Activated CD4-positive, alpha-beta T cell treated with anti-CD3 and anti-CD28 coated beads, Interleukin-2, amount 50 U/mL, for 4 hours (primary cell): ENCODE data around the gene CAPZB.
A peak's percentile ranks its signal among the peaks of the same experiment; 100 is the strongest.

Source experiments
- DNase-seq, 2 experiments: peaks; one replicate each; pipeline ENCODE4 v3.0.0-alpha.2; 2020

CAPZB gene

DNA sequence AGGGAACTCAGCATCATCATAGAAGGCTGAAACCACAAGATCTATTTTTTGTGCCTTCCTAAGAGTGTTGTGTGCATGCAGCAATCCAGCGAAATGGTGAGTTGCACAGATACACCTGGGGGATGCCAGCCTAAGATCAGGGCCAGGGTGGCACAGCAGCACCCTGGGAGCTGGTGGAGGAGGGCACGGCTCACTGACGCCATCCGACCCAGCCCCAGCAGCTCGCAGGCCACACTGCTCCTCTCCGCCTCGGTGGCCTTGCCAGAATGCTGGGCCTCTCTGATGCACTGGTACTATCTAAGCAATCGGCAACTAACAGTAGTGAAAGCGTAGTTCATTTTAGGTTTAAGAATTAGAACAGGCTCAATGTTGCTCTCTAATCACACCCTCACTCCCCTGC is 37.8 kb downstream of the CAPZB start:
- no peak for DNase-seq

DNA sequence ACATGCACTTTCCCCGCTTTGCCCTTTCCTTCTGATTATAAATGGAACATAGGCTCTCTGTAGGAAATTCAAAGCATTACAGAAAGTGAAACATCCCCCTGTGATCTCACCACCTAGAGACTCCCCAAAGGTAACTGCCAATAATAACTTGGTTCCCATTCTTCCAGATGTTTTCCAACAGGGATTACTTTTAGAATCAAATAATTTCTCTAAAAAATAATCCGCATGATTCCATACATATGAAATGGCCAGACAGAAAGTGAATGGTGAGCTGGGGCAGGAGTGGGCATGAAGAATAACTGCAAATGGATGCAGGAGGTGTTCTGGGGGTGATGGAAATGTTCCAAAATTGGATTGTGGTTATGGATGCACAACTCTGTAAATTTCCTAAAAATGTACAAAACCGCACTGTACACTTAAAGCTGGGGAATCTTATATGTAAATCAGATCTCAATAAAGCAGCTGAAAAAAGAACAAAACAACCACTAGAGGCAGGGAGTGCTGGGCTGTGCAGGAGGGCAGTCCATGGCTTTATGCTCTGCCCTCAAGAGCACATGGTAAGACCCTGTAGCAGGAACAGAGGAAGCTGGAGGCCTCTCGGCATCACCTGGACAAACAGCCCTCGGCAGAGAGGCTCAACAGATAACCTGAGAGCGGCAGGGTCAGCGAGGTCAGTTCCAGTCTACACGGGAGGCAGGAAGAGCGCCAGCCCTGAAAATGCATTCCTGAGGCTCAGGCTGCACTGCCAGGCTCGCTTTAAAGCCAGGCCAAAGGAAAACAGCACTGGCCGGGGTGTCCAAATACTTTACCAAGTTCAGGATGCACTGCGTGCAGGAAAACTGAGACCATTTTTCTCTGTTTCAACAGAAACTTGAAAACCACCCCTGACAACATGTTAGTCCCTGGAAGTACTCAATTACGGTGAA is 39.7 kb downstream of the CAPZB start:
- DNase-seq = no peak

DNA sequence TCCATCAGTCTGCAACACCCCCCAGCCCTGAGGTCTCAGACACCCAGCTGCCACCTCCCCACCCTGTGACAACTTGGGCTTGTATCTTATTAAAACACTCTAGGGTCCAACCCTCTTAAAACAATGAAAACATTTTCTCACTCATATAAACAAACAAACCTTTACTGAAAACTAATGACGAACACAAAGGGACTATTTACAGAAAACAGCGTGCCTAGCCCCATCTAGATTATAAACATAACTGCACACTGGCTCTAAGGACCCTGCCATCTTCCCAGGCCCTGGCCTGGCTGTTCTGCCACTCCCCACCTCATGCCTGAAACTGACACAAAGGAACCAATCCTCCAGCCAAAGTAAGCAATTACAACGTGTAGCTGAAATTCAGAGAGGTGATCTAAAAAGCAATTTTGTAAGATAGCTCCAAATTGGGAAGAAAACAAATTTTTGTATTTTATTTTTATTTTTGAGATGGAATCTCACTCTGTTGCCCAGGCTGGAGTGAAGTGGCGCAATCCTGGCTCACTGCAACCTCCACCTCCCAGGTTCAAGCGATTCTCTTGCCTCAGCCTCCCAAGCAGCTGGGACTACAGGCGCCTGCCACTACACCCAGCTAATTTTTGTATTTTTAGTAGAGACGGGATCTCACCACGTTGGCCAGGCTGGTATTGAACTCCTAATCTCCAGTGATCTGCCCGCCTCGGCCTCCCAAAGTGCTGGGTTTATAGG is 40.9 kb downstream of the CAPZB start:
- DNase-seq = no peak

DNA sequence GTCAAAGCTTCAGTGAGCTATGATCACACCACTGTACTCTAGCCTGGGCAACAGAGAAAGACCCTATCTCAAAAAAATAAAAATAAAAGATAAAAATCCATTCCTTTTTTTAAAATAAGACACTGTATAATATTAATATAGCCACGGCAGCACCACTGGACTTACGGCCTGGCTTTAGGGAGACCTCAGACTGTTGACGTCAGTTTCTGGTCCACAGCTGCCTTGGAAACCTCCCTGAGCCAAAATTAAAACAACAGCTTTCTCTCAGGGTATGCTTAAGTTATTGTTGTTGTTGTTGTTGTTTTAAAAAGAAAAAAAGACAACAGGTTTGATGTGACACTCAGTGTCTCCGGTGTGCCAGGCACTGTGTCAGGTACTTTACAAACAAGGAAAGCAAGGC is 42.0 kb downstream of the CAPZB start:
- DNase-seq = no peak

DNA sequence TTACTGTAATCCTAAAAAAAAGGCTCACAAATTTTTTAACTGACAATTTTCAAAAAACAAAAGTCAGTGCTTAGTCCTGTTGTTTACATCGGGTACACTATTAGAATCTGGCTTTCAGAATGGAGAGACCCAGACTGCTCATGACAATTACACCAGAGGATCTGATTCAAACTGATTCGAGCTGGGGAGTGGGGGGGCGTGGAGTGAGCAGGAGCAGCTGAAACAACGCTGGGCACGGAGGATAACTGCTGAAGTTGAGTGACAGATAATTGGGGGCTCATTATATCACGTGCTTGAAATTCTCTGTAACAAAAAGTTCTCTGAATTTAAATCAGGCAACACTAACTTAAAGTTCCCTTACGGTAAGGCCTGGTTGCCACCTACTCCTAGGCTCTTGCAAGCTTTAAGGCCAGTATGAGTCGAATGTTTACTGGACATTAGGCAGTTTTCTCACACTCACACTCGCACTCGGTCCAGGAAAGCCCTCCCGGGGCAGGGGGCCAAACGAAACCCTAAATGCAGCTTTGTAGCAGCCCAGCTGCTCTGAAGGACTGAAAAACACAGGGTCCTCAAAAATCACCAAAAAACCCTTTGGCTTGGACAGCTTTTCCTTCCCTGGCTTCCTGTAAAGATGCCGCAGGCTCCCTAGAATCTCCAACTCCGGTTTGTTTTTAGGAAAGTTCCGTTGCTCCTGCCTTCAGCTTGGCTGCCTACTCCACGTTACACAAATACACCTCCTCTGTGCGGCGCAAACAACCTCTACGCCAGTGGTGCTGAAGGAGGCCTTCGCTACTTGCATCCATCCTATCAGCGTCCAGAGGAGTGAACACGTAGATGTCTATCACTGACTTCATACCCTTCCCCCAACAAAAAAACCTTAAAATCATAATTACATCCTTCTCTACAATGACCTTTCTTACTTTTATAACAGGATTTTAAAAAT is 42.9 kb downstream of the CAPZB start:
- DNase-seq = no peak

DNA sequence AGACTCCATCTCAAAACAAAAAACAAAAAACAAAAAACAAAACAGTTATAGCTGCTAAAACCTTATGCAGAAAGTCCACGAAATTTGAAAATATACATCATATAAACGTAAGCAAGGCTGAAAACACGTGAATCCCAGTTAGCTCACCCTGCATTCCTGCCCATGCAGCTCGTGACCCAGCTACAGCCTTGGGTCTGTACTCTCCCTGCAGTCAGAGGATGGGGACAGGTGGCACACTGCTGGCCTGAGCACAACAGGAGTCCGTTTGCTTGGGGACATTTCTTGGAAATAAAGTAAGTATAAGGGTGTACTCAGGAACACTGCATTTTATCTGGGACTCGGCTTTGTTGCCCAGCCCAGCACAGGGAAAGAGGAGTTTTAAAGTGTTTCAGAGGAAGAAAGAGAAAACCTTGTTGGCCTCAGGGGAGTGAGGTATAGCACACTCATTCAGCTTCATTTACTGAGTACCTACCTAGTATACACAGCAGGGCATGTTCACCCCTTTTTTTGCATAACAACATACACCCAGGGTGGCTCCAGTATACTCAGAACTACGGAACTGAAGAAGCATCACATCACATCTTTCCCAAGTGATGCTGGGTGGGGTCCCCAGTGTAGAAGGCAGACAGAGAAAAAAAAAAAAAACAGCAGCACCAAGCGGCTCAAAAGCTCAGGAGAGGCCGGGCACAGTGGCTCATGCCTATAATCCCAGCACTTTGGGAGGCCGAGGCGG is 44.1 kb downstream of the CAPZB start:
- no peak for DNase-seq

DNA sequence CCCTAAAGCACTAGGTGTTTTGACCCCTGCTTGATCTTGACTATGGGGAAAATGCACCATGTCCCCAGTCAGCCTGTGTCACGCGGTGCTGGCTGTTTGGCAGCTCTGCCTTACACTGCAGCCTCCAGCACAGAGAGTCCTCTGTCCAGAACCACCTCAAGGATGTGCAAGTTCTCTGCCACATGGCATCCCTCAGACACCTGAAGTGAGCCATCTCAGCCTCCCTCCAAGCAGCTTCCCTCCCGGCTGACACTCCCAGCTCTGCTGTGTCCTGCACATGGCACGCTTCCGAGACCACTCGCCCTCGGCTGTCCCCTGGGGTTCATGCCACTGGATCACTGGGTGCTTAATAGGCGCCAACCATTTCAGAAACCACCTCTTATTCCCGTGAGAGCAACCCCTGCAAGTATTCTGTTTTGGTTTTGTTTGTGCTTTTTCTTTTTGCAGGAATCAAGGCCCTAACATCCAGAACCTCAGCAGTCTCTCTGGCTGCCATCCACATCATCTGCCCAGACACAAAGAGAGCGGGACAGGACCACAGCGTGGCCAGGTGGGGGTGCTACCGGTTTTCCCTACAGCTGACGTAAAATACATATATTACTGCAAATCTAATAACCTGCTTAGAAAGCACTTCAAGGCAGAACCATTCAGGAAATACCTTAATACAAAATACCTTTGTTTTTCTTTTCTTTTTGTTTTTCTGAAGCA is 45.7 kb downstream of the CAPZB start:
- DNase-seq = peak; percentile 42 to 46

DNA sequence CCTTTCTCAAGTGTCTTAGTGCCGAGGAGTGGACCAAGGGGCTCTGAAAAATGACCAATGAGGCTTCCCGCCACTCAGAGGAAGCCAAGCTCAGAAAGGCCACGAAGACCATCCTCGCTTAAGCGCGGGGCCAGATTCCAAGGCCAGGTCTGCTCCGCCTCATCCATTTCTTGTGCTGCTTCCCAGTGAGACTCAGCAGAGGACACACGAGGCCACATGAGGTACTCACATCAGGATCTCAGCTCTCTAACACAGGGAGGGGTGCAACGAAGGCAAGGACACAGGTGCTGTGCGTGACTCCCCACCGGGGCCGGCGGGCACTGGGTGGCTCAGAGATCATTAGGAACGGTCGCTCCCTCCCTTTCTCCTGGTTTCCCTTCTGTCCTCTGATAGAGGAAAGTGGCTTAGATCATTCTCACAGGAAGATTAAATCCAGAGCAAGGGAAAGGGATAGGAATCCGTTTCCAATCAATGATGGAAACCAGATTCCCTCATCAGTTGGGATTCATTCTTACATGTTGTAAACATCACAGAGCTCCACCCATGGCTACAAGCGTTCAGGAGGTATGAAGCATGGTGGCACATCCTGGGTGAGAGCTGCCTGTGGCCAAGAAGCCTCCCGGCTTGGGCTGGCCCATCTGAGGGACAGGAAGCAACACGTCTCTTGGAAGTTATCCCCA is 46.7 kb downstream of the CAPZB start:
- no peak for DNase-seq

DNA sequence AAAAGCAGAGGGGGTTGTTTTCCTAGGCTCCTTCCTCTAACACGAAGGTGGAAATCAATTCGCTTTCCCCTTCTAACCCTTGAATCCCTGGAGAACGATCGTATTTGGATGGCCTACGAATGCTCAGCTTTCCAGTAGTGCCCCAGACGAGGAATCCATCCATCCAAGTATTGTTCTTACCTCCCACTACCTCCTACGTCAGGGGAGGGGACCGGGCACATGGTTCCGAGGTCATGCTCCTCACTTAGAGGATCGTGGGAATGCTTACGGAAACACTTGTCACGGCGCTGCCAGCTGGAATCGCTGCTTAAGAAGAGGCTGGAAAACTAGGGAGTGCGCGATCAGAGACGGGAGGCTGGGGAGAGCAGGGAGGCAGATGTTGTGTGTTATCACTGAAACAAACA is 47.4 kb downstream of the CAPZB start:
- no peak for DNase-seq

DNA sequence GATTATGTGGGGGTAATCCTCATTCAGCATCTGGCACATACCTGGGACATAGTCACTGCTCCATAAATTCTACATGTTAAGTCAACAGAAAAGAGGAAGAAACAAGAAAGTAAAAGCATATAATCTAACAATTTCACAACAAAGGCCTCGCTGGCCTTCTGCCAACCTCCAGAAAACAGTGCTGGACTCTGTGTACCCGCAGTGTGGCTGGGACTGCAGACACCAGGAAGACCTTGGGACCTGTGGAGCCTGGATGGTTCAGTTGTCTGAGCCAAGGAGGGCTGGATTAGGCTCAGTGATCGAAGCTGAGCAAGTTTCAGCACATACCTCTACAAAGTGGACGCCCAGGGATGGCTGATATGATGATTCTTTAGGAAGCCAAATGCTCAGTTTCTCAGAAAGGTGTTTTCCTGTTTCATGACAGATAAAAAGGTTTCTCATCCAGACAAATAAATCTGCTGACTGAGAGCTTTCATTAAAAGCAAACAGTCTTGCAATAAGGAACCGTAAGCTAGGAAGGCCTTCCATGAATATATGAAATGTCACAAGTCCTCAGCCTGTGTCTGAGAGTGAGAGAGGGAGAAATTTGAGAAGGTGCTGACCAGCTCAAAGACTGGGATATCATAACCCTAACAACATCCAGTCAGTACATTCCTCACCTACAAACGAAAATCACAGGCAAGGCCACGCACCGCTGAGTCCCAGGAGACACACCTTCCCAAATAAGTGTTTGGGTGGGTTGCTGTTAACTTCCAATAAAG is 48.4 kb downstream of the CAPZB start:
- DNase-seq = no peak

DNA sequence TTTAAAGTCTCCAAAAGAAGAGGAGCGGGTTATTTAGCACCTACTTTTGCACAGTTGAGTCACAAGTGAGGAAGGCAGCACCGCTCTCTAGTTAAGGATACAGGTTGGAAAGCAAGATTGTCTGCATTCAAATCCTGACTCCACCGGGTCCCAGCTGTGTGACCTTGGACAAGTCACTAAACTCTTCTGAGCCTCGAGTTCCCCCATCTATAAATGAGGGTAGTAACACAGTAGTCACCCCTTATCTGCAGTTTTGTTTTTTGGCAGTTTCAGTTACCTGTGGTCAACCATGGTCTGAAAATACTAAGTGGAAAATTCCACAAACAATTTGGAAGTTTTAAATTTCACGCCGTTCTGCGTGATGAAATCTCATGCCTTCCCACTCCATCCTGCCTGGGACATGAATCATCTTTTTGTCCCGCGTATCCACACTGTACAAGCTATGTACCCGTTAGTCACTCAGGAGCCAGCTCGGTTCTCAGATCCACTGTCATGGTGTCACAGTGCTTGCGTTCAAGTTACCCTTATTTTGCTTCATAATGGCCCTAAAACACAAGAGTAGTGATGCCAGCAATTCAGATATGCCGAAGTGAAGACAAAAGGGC is 49.4 kb downstream of the CAPZB start:
- peak; percentile 16 to 28 for DNase-seq

DNA sequence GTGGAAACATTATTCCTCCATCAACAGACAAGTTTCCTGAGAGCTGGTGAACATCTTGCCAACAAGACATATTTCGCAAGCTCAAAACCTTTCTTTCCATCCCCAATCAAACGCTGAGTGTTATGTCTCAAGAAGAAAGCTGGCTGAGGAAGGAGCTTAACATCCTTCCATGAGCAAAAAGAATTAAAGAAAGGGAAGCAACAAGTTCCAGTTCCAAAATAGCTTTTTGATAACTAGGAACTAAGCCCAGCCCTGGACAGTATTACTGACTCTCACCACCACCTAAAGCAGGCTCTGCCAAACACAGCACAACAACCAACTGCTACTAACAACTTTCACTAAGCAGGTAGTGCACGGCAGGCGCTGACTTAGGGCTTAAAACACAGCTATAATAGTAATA is 50.2 kb downstream of the CAPZB start:
- no peak for DNase-seq

DNA sequence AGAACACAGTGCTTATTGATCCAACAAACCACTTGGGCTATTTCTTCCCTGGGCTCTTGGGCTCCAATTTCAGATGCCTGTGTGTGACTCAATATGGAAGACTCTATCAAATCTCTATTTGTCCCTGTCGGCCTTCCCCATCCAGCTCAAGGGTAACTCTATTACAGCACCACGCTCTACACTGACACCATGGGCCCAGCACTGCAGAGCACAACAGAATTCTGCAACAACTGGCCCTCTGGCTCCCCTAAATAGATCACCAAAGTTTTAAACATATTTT is 51.7 kb downstream of the CAPZB start:
- DNase-seq = no peak

DNA sequence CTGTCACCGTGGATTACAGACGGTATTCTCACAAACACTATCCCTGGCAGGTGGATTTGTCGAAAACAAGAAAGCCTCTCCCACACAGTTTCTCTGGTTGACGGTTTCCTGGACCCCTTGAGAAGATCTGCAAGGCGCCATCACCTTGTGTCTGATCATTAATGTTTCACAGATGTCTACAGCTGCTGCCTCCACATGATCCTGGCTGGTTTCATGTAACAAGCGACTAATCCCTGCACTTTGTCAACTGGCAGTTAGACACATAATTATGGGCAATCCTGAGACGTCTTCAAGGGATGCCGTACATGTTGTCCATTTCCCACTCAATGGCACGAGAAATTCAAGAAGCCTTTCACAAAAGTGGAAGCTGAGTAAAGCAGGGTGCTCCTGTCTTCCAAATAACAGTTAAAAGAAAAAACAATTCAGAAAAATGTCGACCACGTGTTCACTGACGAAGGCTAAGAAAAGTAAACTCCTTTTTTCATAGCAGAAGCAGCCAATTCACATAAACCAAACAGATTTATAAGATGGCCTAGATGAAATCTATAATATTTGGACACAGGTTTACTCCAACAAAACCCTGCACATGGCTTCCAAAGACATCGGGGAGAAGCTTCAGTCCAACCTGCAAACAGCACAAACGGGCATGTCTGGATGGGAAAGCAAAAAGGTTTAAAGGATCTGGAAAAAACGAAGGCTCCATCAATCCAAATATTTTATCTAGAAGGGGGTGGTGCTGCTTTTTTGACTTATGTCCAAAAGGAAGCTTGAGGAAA is 52.2 kb downstream of the CAPZB start:
- no peak for DNase-seq

DNA sequence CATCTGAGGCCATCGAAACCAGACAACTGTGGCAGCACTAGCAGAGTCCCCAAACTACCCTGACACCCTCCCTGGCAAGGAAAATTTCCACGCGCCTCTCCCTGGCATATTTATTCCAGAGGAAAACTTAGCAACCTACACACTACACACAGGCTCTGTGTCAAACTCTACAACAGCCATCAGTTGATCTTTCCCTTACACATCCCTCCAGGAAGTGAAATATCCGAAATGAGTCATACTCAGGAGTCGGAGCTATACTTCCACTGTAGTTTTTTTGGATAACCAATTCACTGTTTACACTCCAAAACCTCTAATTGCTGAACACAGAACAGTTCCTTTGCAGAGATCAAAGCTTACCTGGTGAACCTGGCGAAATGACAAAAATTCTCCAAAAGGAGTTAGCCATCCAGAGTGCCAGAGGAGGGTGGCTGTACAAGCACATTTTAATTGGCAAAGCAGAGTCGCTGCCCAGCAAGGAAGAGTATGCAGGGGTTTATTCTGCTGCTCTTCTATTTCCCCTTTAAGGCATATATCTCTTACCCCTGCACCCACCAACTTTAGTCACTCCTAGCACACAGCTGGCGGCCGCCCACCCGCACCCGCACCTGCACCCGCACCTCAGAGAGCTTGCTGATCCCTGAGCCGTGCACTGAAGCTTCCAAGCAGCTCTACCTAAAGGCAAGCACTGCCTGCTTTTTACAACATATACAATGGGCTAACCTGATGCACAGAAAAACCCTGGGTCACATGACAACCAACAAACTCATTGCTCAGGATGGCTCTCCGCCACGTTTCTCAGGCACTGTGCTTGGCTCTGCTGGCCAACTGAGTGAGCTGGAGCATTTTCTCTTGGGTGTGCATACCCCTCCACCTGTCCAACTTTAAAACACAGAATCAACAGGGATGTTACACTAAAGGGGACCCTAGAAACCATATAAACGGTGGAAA is 54.9 kb downstream of the CAPZB start:
- DNase-seq = no peak

DNA sequence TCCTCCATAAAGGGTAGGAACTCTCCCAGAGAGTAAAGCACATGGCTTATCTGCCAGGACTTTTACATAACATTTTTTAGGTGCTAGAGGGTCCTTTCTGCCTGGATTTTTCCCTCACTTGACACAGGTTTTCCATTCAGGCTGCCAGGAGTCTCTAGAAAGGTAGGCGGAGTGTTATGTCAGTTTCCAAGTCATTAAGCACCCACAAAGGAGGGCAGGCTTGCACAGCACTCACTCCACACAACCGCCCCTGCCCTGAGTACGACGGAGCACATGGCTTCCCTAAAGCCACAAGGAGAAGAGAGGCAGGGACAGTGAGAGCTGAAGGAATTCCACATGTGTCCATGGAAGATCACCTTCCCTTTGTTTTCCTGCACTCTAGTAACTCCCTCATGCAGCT is 55.7 kb downstream of the CAPZB start:
- no peak for DNase-seq

DNA sequence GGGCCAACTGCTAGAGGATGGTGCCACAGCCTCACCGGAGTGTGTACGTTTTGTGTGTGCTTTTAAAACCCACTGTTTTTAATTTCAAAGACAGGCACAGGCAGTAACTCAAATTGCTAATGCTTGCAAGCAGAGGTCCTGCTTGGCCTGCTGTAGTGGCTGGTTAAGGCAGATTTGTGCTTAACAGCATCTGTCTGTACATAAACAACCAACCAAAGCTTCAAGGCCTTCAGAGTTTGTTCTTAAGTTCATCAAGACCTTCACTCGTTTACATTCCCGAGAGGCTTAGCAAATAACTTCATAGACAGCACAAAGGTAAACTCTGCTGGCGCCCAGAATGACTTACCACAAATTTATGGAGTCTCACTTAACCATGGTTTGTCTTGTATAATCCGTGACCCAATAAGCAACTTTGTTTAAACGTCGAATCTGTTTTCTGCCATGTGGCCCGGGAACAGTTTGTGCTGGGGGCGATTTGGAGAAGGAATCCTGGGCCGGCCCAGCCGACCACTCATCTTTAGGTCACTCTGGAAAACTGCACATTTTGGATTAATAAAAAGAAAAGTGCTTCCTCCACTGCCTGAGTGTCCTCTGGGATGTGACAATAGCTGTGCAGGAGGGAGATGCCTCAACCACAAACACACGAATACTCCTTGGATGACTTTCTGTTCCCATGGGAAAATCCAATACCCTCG is 58.1 kb downstream of the CAPZB start:
- no peak for DNase-seq
